ENCODE results near the gene ADGRA1.

DNA sequence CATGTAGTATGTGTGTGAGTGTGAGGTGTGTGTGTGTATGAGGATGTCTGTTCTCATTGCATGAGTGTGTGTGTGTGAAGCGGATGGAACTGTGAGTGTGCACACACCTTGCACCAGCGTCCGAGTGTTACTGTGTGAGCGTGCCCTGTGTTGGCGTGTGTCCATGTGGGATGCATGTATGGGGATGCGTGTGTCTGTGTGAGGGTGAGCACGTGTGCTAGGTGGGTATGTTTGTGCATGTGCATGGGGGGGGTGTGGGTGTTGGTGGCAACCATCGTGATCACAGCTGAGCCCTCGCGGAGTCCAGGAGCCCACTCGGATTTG lies 78.7 kb downstream of the ADGRA1 start:
- TF ChIP-seq, protein P1, sequence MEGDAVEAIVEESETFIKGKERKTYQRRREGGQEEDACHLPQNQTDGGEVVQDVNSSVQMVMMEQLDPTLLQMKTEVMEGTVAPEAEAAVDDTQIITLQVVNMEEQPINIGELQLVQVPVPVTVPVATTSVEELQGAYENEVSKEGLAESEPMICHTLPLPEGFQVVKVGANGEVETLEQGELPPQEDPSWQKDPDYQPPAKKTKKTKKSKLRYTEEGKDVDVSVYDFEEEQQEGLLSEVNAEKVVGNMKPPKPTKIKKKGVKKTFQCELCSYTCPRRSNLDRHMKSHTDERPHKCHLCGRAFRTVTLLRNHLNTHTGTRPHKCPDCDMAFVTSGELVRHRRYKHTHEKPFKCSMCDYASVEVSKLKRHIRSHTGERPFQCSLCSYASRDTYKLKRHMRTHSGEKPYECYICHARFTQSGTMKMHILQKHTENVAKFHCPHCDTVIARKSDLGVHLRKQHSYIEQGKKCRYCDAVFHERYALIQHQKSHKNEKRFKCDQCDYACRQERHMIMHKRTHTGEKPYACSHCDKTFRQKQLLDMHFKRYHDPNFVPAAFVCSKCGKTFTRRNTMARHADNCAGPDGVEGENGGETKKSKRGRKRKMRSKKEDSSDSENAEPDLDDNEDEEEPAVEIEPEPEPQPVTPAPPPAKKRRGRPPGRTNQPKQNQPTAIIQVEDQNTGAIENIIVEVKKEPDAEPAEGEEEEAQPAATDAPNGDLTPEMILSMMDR (IDR thresholded peaks at IDR 0.05; ENCODE audit: insufficient read depth, low read length, poor library complexity, severe bottlenecking), result no peak
- no peak for TF ChIP-seq EZH2phosphoT487 (conservative IDR thresholded peaks at IDR 0.05; ENCODE audit: low read length)
